ENCODE data around the gene HDAC3. TPM values are rescaled to one million over a fixed set of nuclear protein-coding genes. Genes with fewer than 3 reads are reported as not detected.

HDAC3 gene
- total and polyA plus RNA-seq, 4 donors = 35.1 to 62.5 (median 46.7) TPM

DNA sequence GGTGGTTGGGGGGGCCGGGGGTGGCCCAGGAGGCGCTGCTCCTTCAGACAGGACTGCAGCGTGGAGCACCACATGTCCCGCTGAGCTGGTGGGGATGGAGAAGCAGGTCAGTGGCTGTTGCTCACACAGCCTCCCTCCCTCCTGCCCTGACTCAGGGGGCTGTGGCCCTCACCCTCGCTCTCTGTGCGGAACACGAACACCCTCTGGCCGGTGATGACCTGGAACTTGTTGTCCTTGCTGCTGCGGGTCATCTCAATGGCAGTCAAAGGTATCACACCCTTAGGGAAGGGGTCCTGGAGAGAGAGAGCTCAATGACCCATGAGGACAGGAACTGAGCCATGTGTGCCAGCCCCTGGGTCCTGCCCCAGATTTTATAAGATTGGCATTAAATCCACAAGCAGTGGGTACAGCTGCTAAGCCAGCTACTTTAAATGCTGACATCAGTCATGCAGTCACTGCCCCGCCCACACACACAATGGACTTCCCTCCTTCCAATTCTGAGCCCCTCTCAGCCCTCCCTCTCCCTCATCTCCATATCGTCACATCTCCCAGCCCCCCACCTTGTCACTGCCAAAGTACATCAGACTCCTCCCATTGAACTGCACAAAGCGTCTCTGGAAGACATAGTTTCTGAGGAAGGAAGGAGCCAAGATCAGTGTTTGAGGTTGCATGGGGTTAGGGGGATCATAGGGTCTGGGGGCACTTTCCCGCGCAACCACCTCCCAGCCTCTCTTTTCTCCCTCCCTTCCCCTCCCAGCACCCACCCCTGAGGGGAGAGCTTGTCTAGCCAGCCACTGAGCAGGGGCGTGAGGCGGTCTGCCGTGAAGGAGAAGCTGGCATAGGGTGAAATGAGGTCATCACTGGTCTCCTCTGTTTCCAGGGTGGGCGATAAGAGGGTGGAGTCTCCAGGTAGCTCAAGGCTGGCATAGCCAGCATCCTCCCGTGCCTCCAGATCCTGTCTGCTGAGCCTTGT lies 36.5 kb upstream of the HDAC3 start:
- 72 to 80% methylated on average over 18 to 19 of the region's 19 CpGs for WGBS, 2 donors
- ATAC-seq (ENCODE audit: insufficient read depth, low FRiP score) (no peak), DNase-seq (peak; percentile 62 to 79 (median 77))
- TF ChIP-seq CTCF (IDR thresholded peaks at IDR 0.05; ENCODE audit: control extremely low read depth, extremely low read depth) = no peak
- Histone ChIP-seq H3K27me3 (ENCODE audit: control insufficient read depth in 3 of 3, insufficient read depth in 3 of 3, low read length in 2 of 3) (no peaks in the 10 kb centered on the region), H3K9me3 (ENCODE audit: control insufficient read depth in 4 of 4, insufficient read depth in 3 of 4, low read length in 3 of 4) (no peaks in the 10 kb centered on the region), H3K4me1 (ENCODE audit: control insufficient read depth in 5 of 5, insufficient read depth in 5 of 5, low read length in 5 of 5) (peaks cover 0 to 6% (median 1%) of the 10 kb centered on the region in 5 donors), H3K36me3 (ENCODE audit: control insufficient read depth in 4 of 4, insufficient read depth in 4 of 4, low read length in 4 of 4) (peaks cover 0 to 28% (median 13%) of the 10 kb centered on the region in 4 donors), H3K4me3 (no peak overlapping the region), H3K9ac (ENCODE audit: insufficient read depth in 1 of 2, low read length in 2 of 2) (no peak overlapping the region), H3K27ac (ENCODE audit: low read depth in 1 of 2, low read length in 1 of 2) (no peak overlapping the region)

DNA sequence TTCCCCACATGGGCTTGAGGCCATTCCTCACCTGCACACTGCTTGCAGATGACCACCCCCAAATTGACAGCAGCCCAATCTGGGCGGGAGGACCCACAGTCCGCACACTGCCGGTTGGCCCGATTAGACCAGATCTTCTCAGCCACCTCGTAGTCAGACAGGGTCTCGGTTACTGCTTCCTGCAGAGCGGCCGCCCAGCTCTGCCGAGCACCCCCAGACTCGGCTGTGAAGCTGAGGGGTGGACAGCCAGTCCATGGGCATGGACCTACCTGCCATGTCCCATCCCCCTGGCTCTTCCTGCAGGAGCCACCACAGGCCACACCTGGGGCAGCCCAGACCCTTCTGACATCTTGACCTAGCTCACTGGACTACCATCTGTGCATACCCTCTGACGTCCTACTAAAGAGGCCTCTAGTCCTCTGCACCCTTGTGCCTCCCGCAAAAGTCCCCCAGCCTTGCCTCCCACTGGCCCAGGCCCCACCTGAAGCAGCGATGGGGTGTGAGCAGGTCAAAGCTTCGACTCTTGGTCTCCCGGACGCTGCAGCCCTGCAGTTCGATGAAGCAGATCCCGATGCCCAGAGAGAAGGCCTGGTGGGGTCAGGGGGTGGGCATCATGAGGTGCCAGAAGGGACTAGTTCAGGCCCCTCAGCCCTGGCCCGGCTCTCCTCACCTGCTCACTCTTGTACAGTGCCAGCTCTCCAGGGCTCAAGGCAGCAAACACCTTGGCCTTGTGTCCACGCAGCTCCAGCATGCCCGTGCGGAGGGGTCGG lies 35.6 kb upstream of the HDAC3 start:
- Histone ChIP-seq H3K4me1 (ENCODE audit: control insufficient read depth in 5 of 5, insufficient read depth in 5 of 5, low read length in 5 of 5) (peaks cover 0 to 6% (median 0%) of the 10 kb centered on the region in 5 donors), H3K27me3 (ENCODE audit: control insufficient read depth in 3 of 3, insufficient read depth in 3 of 3, low read length in 2 of 3) (no peaks in the 10 kb centered on the region), H3K36me3 (ENCODE audit: control insufficient read depth in 4 of 4, insufficient read depth in 4 of 4, low read length in 4 of 4) (peaks cover 0 to 28% (median 13%) of the 10 kb centered on the region in 4 donors), H3K9me3 (ENCODE audit: control insufficient read depth in 4 of 4, insufficient read depth in 3 of 4, low read length in 3 of 4) (no peaks in the 10 kb centered on the region), H3K27ac (ENCODE audit: low read depth in 1 of 2, low read length in 1 of 2) (no peak overlapping the region), H3K4me3 (no peak overlapping the region), H3K9ac (ENCODE audit: insufficient read depth in 1 of 2, low read length in 2 of 2) (no peak overlapping the region)
- DNase-seq = no peak
- WGBS, 2 donors = 93% methylated on average over 23 of the region's 23 CpGs
- TF ChIP-seq CTCF (IDR thresholded peaks at IDR 0.05; ENCODE audit: control extremely low read depth, extremely low read depth) = no peak
- no peak for ATAC-seq (ENCODE audit: insufficient read depth, low FRiP score)

GRCh38 chr5:141669520-141669919 lies 32.9 kb upstream of the HDAC3 start:
- no peak for TF ChIP-seq CTCF (IDR thresholded peaks at IDR 0.05; ENCODE audit: control extremely low read depth, extremely low read depth)
- Histone ChIP-seq H3K9ac (ENCODE audit: insufficient read depth in 1 of 2, low read length in 2 of 2) (no peak overlapping the region), H3K36me3 (ENCODE audit: control insufficient read depth in 4 of 4, insufficient read depth in 4 of 4, low read length in 4 of 4) (peaks cover 0 to 32% (median 12%) of the 10 kb centered on the region in 4 donors), H3K4me3 (no peak overlapping the region), H3K27me3 (ENCODE audit: control insufficient read depth in 3 of 3, insufficient read depth in 3 of 3, low read length in 2 of 3) (no peaks in the 10 kb centered on the region), H3K27ac (ENCODE audit: low read depth in 1 of 2, low read length in 1 of 2) (no peak overlapping the region), H3K9me3 (ENCODE audit: control insufficient read depth in 4 of 4, insufficient read depth in 3 of 4, low read length in 3 of 4) (no peaks in the 10 kb centered on the region), H3K4me1 (ENCODE audit: control insufficient read depth in 5 of 5, insufficient read depth in 5 of 5, low read length in 5 of 5) (peaks cover 0 to 6% (median 0%) of the 10 kb centered on the region in 5 donors)
- 74 to 86% methylated on average over 4 of the region's 4 CpGs for WGBS, 2 donors
- DNase-seq = no peak
- ATAC-seq (ENCODE audit: insufficient read depth, low FRiP score) = no peak
